ENCODE measurements around the gene ZBTB16. TPM values are rescaled to one million over a fixed set of nuclear protein-coding genes. Genes with fewer than 3 reads are reported as not detected.
A peak's percentile ranks its signal among the peaks of the same experiment; 100 is the strongest.

Gene ZBTB16
- total and polyA plus RNA-seq, 4 donors: 32.9 to 283 (median 74.5) TPM

- intact Hi-C loops (cut with DNase I): loop anchor here in 1 of 2 donors (5.0 kb wide), 1 partner anchor 32 kb away; no protein-coding TSS in a partner anchor
- ATAC-seq (ENCODE audit: low FRiP score): no peak
- no peak overlapping the region for H3K27ac ChIP-seq (ENCODE audit: low read depth in 1 of 2, low read length in 2 of 2)
- no peak for DNase-seq
- peaks cover 0 to 14% of the 10 kb centered on the region in 2 donors for H3K36me3 ChIP-seq (ENCODE audit: control insufficient read depth in 1 of 2, insufficient read depth in 2 of 2, low read length in 1 of 2)
- H3K4me1 ChIP-seq (ENCODE audit: control insufficient read depth in 1 of 2, insufficient read depth in 2 of 2, low read length in 2 of 2): peaks cover 0 to 3% of the 10 kb centered on the region in 2 donors
- no peaks in the 10 kb centered on the region for H3K27me3 ChIP-seq (ENCODE audit: control insufficient read depth in 1 of 2, insufficient read depth in 2 of 2, low read length in 1 of 2)
- WGBS, 2 donors: 68 to 69% methylated on average over 6 of the region's 6 CpGs
- H3K9me3 ChIP-seq (ENCODE audit: control insufficient read depth, low read length): no peaks in the 10 kb centered on the region
- H3K4me3 ChIP-seq (ENCODE audit: low read length in 2 of 2): no peak overlapping the region
These were observed 180.2 kb downstream of the ZBTB16 start for GRCh38 chr11:114239753-114240161.

GRCh38 chr11:114242032-114242431 lies 182.5 kb downstream of the ZBTB16 start:
- Histone ChIP-seq H3K36me3 (ENCODE audit: control insufficient read depth in 1 of 2, insufficient read depth in 2 of 2, low read length in 1 of 2) (peaks cover 0 to 21% of the 10 kb centered on the region in 2 donors), H3K4me3 (ENCODE audit: low read length in 2 of 2) (no peak overlapping the region), H3K9me3 (ENCODE audit: control insufficient read depth, low read length) (no peaks in the 10 kb centered on the region), H3K27ac (ENCODE audit: low read depth in 1 of 2, low read length in 2 of 2) (no peak overlapping the region), H3K27me3 (ENCODE audit: control insufficient read depth in 1 of 2, insufficient read depth in 2 of 2, low read length in 1 of 2) (no peaks in the 10 kb centered on the region), H3K4me1 (ENCODE audit: control insufficient read depth in 1 of 2, insufficient read depth in 2 of 2, low read length in 2 of 2) (peaks cover 0 to under 1% of the 10 kb centered on the region in 2 donors)
- intact Hi-C loops (cut with DNase I): loop anchor here in 1 of 2 donors (5.0 kb wide), 1 partner anchor 35 kb away; no protein-coding TSS in a partner anchor
- no peak for DNase-seq
- 86 to 91% methylated on average over 15 of the region's 15 CpGs for WGBS, 2 donors
- ATAC-seq (ENCODE audit: low FRiP score): no peak

- WGBS, 2 donors: 47 to 48% methylated on average over 14 of the region's 14 CpGs
- peak; percentile 44 for ATAC-seq (ENCODE audit: low FRiP score)
- Histone ChIP-seq H3K4me1 (ENCODE audit: control insufficient read depth in 1 of 2, insufficient read depth in 2 of 2, low read length in 2 of 2) (no peaks in the 10 kb centered on the region), H3K27me3 (ENCODE audit: control insufficient read depth in 1 of 2, insufficient read depth in 2 of 2, low read length in 1 of 2) (no peaks in the 10 kb centered on the region), H3K4me3 (ENCODE audit: low read length in 2 of 2) (no peak overlapping the region), H3K36me3 (ENCODE audit: control insufficient read depth in 1 of 2, insufficient read depth in 2 of 2, low read length in 1 of 2) (peaks cover 0 to 25% of the 10 kb centered on the region in 2 donors), H3K9me3 (ENCODE audit: control insufficient read depth, low read length) (no peaks in the 10 kb centered on the region), H3K27ac (ENCODE audit: low read depth in 1 of 2, low read length in 2 of 2) (no peak overlapping the region)
- no peak for DNase-seq
- intact Hi-C loops (cut with DNase I): loop anchor here in 1 of 2 donors (5.0 kb wide), 1 partner anchor 36 kb away; no protein-coding TSS in a partner anchor
These were observed 184.2 kb downstream of the ZBTB16 start for GRCh38 chr11:114243461-114244372.

- H3K27me3 ChIP-seq (ENCODE audit: control insufficient read depth in 1 of 2, insufficient read depth in 2 of 2, low read length in 1 of 2): no peaks in the 10 kb centered on the region
- no peak for ATAC-seq (ENCODE audit: low FRiP score)
- H3K27ac ChIP-seq (ENCODE audit: low read depth in 1 of 2, low read length in 2 of 2): no peak overlapping the region
- intact Hi-C loops (cut with DNase I): loop anchor here in 1 of 2 donors (5.0 kb wide), 1 partner anchor 38 kb away; no protein-coding TSS in a partner anchor
- H3K9me3 ChIP-seq (ENCODE audit: control insufficient read depth, low read length): no peaks in the 10 kb centered on the region
- no peak overlapping the region for H3K4me3 ChIP-seq (ENCODE audit: low read length in 2 of 2)
- no peak for DNase-seq
- H3K36me3 ChIP-seq (ENCODE audit: control insufficient read depth in 1 of 2, insufficient read depth in 2 of 2, low read length in 1 of 2): peaks cover 0 to 25% of the 10 kb centered on the region in 2 donors
- WGBS, 2 donors: 82 to 83% methylated on average over 18 of the region's 18 CpGs
- H3K4me1 ChIP-seq (ENCODE audit: control insufficient read depth in 1 of 2, insufficient read depth in 2 of 2, low read length in 2 of 2): no peaks in the 10 kb centered on the region
These were observed 185.3 kb downstream of the ZBTB16 start for GRCh38 chr11:114244726-114245394.

- H3K36me3 ChIP-seq (ENCODE audit: control insufficient read depth in 1 of 2, insufficient read depth in 2 of 2, low read length in 1 of 2): peaks cover 0 to 28% of the 10 kb centered on the region in 2 donors
These were observed 187.0 kb downstream of the ZBTB16 start for GRCh38 chr11:114246321-114247069.

GRCh38 chr11:114247070-114247789 lies 187.7 kb downstream of the ZBTB16 start:
- Histone ChIP-seq H3K36me3 (ENCODE audit: control insufficient read depth in 1 of 2, insufficient read depth in 2 of 2, low read length in 1 of 2) (peaks cover 0 to 23% of the 10 kb centered on the region in 2 donors), H3K27ac (ENCODE audit: low read depth in 1 of 2, low read length in 2 of 2) (no peak overlapping the region), H3K9me3 (ENCODE audit: control insufficient read depth, low read length) (no peaks in the 10 kb centered on the region), H3K4me3 (ENCODE audit: low read length in 2 of 2) (no peak overlapping the region), H3K4me1 (ENCODE audit: control insufficient read depth in 1 of 2, insufficient read depth in 2 of 2, low read length in 2 of 2) (no peaks in the 10 kb centered on the region), H3K27me3 (ENCODE audit: control insufficient read depth in 1 of 2, insufficient read depth in 2 of 2, low read length in 1 of 2) (no peaks in the 10 kb centered on the region)
- intact Hi-C loops (cut with DNase I): no loop called here
- ATAC-seq (ENCODE audit: low FRiP score) (no peak), DNase-seq (no peak)
- WGBS, 2 donors: 92% methylated on average over 11 of the region's 11 CpGs

More at GRCh38 chr11:114246321-114247069, 187.0 kb downstream of the ZBTB16 start:
- WGBS, 2 donors: 93% methylated on average over 8 of the region's 8 CpGs
- intact Hi-C loops (cut with DNase I): no loop called here
- DNase-seq (no peak), ATAC-seq (ENCODE audit: low FRiP score) (no peak)
- Histone ChIP-seq H3K4me1 (ENCODE audit: control insufficient read depth in 1 of 2, insufficient read depth in 2 of 2, low read length in 2 of 2) (no peaks in the 10 kb centered on the region), H3K27me3 (ENCODE audit: control insufficient read depth in 1 of 2, insufficient read depth in 2 of 2, low read length in 1 of 2) (no peaks in the 10 kb centered on the region), H3K9me3 (ENCODE audit: control insufficient read depth, low read length) (no peaks in the 10 kb centered on the region), H3K27ac (ENCODE audit: low read depth in 1 of 2, low read length in 2 of 2) (no peak overlapping the region), H3K4me3 (ENCODE audit: low read length in 2 of 2) (no peak overlapping the region)

GRCh38 chr11:114250180-114250579 lies 190.7 kb downstream of the ZBTB16 start:
- H3K27me3 ChIP-seq (ENCODE audit: control insufficient read depth in 1 of 2, insufficient read depth in 2 of 2, low read length in 1 of 2): no peaks in the 10 kb centered on the region
- intact Hi-C loops (cut with DNase I): no loop called here
- no peaks in the 10 kb centered on the region for H3K9me3 ChIP-seq (ENCODE audit: control insufficient read depth, low read length)
- H3K36me3 ChIP-seq (ENCODE audit: control insufficient read depth in 1 of 2, insufficient read depth in 2 of 2, low read length in 1 of 2): peaks cover 0 to 12% of the 10 kb centered on the region in 2 donors
- no peaks in the 10 kb centered on the region for H3K4me1 ChIP-seq (ENCODE audit: control insufficient read depth in 1 of 2, insufficient read depth in 2 of 2, low read length in 2 of 2)
- peak; percentile 9 for ATAC-seq (ENCODE audit: low FRiP score)
- H3K27ac ChIP-seq (ENCODE audit: low read depth in 1 of 2, low read length in 2 of 2): no peak overlapping the region
- WGBS, 2 donors: 92 to 93% methylated on average over 17 of the region's 17 CpGs
- no peak overlapping the region for H3K4me3 ChIP-seq (ENCODE audit: low read length in 2 of 2)
- DNase-seq: no peak

All from aorta (tissue), 5 donors.